SJCRH30 (cell line): ENCODE data around the gene RALGPS1. TPM values are rescaled to one million over a fixed set of nuclear protein-coding genes. Genes with fewer than 3 reads are reported as not detected.

Source experiments
- DNase-seq, 2 experiments: peaks; one replicate each; pipeline ENCODE4 v3.0.0-alpha.2; 2015 to 2020
- H3K27ac ChIP-seq: fragments of 250-450 bp; sonication (Bioruptor Pico); 2 replicates; pipeline ENCODE4 v1.5.1; 2020; ENCODE audit warnings: mild to moderate bottlenecking, moderate library complexity
- H3K27me3 ChIP-seq: fragments of 250-450 bp; sonication (Bioruptor Pico); 2 replicates; pipeline ENCODE4 v1.5.1; 2020; ENCODE audit warnings: mild to moderate bottlenecking, moderate library complexity
- H3K36me3 ChIP-seq: fragments of 250-450 bp; sonication (Bioruptor Pico); 2 replicates; pipeline ENCODE4 v1.5.1; 2020; ENCODE audit warnings: mild to moderate bottlenecking, moderate library complexity
- H3K4me1 ChIP-seq: fragments of 250-450 bp; sonication (Bioruptor Pico); 2 replicates; pipeline ENCODE4 v1.5.1; 2020; ENCODE audit warnings: mild to moderate bottlenecking, moderate library complexity
- H3K4me3 ChIP-seq: fragments of 250-450 bp; sonication (Bioruptor Pico); 2 replicates; pipeline ENCODE4 v1.5.1; 2020; ENCODE audit warnings: mild to moderate bottlenecking, moderate library complexity
- H3K9me3 ChIP-seq: fragments of 250-450 bp; sonication (Bioruptor Pico); replicated peaks from 2 replicates; pipeline ENCODE4 v1.5.1; 2020; ENCODE audit warnings: mild to moderate bottlenecking, moderate library complexity
- total RNA-seq: library from RNA; depleted of rRNA; stranded (reverse); fragments of >200 nt; shearing (Covaris generic); gene quantifications from 2 replicates; pipeline ENCODE4 v1.2.3, GENCODE V29; 2014

The RALGPS1 gene
- total RNA-seq, 1 experiment from 2014 or later, result 1.8 TPM

DNA sequence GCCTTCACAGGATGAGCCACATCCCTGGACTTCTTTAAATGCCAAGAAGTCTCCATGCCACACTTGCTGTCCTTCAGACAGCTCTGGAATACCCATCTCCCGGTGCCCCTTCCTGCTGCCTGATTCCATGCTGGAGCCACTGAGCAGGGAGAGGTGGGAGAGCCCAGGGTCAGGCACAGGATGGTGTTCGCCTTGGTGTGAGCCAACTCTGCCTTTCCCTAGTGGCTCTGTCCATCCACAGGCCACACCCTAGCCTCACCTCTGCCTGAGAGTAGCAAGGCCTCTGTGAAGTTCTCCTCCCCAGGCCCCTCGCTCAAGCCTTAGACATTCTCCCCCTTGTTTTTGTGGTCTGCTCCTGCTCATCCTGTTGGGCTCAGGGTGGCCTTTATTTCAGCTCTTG, 262.0 kb downstream of the RALGPS1 start:
- H3K36me3 ChIP-seq, result no peaks in the 10 kb centered on the region
- no peaks in the 10 kb centered on the region for H3K4me1 ChIP-seq
- H3K27me3 ChIP-seq, result no peaks in the 10 kb centered on the region
- H3K4me3 ChIP-seq, result no peak overlapping the region
- peak in 1 of 2 experiments; percentile 2 for DNase-seq
- H3K27ac ChIP-seq, result no peak overlapping the region
- no peaks in the 10 kb centered on the region for H3K9me3 ChIP-seq

DNA sequence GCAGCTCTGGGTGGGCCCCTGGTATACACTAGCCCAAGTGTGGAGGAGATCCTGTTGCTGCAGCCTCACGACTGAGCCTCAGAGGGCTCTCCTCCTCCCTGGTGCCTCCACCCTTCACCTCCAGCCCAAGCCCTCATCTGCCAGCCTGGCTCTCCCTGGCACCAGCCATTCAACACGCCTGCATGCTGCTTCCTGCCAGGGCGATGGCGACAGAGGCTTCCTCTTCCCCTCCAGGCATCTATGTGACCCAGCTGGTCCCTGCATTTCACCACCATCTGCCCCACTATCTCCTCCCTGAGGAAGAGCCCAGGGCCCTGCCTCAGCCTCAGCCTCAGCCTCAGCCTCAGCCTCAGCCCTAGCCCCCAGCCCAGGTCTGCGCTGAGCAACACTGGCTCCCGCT, 262.6 kb downstream of the RALGPS1 start:
- H3K36me3 ChIP-seq, result no peaks in the 10 kb centered on the region
- H3K27me3 ChIP-seq, result no peaks in the 10 kb centered on the region
- no peaks in the 10 kb centered on the region for H3K4me1 ChIP-seq
- no peak overlapping the region for H3K27ac ChIP-seq
- no peaks in the 10 kb centered on the region for H3K9me3 ChIP-seq
- H3K4me3 ChIP-seq, result no peak overlapping the region
- no peak for DNase-seq

GRCh38 chr9:127177665-127178265, 263.2 kb downstream of the RALGPS1 start:
- Histone ChIP-seq H3K4me3 (no peak overlapping the region), H3K27ac (no peak overlapping the region), H3K4me1 (no peaks in the 10 kb centered on the region), H3K9me3 (no peaks in the 10 kb centered on the region), H3K36me3 (no peaks in the 10 kb centered on the region), H3K27me3 (no peaks in the 10 kb centered on the region)
- DNase-seq, result no peak

DNA sequence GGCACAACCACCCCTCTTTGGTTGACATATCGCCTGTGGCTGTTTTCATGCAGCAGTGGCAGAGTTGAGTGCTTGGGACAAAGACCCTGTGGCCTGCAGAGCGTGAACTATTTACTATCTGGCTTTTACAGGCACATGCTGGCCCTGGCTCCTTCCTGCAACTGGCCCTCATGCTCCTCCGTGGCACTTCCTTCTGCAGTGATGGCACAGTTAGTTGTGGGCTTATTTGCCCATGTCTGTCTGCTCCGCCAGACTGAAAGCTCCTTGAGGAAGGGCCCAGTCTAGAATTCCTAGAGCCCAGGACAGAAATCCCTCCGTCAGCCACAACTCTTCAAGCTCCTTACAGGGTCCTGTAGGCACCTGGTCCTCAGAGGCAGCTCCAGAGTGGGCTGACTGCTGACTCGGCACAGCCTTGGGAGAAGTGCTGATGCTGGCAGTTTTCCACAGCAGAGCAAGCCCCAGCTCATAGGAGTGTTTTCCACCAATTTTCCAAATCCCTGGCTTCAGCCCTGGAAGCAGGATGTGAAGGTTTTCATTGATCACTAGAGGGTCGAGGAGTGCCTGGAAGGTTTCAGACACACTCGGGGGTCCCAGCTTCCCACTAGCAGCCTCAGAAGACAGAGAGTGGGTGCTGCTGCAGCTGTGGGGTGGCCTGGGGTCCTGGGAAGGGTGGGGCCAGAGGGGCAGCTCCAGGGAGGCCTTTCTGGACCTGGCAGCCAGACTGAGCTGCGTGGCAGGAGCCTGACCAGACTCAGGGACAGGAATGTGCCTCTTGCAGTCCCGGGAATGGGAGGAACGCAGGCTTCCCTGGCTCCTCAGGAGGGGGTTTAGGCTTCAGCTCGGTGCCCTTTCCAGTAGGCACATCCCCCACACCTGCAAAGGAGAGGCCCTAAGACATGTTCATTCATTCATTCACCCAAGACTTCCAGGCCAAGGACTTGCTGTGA, 264.4 kb downstream of the RALGPS1 start:
- no peak overlapping the region for H3K27ac ChIP-seq
- H3K4me3 ChIP-seq, result no peak overlapping the region
- no peak for DNase-seq
- H3K27me3 ChIP-seq, result no peaks in the 10 kb centered on the region
- no peaks in the 10 kb centered on the region for H3K4me1 ChIP-seq
- no peaks in the 10 kb centered on the region for H3K9me3 ChIP-seq
- no peaks in the 10 kb centered on the region for H3K36me3 ChIP-seq

DNA sequence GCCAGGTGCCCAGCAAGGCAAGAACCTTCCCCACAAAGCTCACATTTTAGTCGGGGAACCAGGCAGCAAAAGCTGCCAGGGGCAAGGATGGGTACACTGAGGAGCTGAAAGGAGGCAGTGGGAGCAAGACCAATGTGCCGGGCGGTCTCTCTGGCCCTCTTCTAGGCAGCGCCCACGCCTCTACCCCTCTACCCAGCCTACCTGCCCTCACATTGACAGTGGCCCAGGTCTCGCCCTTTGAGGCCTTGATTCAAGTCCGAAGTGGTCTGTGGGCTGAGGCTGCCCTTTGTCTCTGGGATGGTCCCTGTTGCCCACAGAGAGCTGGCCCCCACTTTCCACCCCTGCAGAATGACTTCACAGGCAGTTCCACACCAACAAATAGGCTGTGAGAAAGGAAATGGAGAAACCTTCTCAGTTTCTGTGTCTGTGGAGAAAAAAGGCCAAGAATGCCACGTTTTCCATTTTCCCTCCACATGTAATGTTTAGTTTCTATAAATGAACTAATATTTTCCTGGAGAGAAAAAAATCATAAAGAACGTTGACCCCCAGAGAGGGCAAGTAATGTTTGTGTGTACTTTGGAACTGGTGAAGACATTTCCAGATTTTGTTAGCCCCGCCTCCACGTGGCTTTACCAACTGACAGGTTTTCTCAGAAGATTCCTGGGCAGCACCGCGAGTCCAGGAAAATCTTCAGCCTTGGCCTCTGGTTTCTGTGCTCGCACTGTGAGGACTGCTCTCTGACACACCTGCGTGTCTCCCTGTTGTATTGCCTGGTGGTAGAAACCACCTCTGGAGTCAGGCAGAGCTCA, 265.3 kb downstream of the RALGPS1 start:
- H3K9me3 ChIP-seq, result no peaks in the 10 kb centered on the region
- H3K4me3 ChIP-seq, result no peak overlapping the region
- no peaks in the 10 kb centered on the region for H3K4me1 ChIP-seq
- no peaks in the 10 kb centered on the region for H3K27me3 ChIP-seq
- H3K27ac ChIP-seq, result no peak overlapping the region
- H3K36me3 ChIP-seq, result no peaks in the 10 kb centered on the region
- no peak for DNase-seq

GRCh38 chr9:127180457-127181314, 266.1 kb downstream of the RALGPS1 start:
- Histone ChIP-seq H3K27me3 (no peaks in the 10 kb centered on the region), H3K36me3 (no peaks in the 10 kb centered on the region), H3K4me1 (peaks cover 4% of the 10 kb centered on the region), H3K9me3 (no peaks in the 10 kb centered on the region), H3K27ac (no peak overlapping the region), H3K4me3 (no peak overlapping the region)
- no peak for DNase-seq

DNA sequence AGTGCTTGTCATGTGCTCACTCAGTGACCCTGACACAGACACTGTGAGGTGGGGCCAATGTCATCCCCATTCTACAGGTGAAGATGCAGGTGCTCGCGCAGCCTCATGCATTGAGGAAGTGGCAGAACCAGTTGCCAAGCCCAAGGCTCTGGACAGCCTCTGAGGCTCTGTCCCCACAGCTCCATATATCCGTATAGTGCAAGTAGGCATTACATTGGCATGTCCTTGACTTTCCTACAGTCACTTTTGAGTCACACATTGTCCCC, 266.7 kb downstream of the RALGPS1 start:
- DNase-seq, result no peak
- Histone ChIP-seq H3K4me3 (no peak overlapping the region), H3K9me3 (no peaks in the 10 kb centered on the region), H3K27ac (no peak overlapping the region), H3K27me3 (no peaks in the 10 kb centered on the region), H3K36me3 (no peaks in the 10 kb centered on the region), H3K4me1 (peaks cover 9% of the 10 kb centered on the region)

GRCh38 chr9:127181595-127182190, 267.1 kb downstream of the RALGPS1 start:
- Histone ChIP-seq H3K36me3 (no peaks in the 10 kb centered on the region), H3K4me3 (no peak overlapping the region), H3K27me3 (no peaks in the 10 kb centered on the region), H3K27ac (no peak overlapping the region), H3K4me1 (peaks cover 14% of the 10 kb centered on the region), H3K9me3 (no peaks in the 10 kb centered on the region)
- no peak for DNase-seq

DNA sequence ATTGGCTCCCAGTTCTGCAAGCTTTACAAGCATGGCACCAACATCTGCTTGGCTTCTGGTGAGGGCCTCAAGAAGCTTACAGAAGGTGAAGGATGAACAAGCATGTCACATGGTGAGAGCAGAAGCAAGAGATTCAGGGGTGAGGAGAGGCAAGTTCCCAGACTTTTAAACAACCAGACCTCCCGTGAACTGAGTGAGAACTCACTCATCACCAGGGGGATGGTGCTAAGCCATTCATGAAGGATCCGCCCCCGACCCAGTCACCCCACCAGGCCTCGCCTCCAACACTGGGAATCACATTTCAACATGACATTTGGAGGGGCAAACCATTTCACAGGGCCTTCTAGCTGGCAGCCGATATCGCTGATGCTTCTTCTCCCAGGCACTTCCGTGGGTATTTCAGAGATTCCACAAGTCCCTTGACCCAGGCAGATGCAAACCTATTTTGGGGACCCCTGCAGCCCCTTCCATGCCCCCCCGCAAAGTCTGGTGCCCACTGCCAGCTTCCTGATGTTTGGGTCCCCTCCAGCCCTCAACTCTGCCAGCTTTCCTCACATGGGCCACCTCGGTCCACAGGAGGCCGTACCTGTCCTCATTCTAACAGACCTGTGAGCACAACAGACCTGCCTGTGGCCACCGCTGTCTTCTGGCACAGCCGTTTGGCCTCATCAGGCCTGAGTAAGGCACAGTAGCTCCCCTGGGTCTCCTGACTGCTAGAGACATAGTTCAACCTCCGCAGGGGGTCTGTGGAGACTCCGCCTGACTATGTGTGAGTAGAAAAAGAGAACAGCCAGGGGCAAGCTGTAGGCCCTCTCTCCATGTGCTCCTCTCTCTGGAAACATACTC, 268.5 kb downstream of the RALGPS1 start:
- no peak for DNase-seq
- Histone ChIP-seq H3K4me3 (no peak overlapping the region), H3K36me3 (no peaks in the 10 kb centered on the region), H3K27me3 (no peaks in the 10 kb centered on the region), H3K27ac (no peak overlapping the region), H3K4me1 (peaks cover 26% of the 10 kb centered on the region), H3K9me3 (no peaks in the 10 kb centered on the region)

GRCh38 chr9:127183814-127184582, 269.4 kb downstream of the RALGPS1 start:
- H3K9me3 ChIP-seq, result no peaks in the 10 kb centered on the region
- no peak overlapping the region for H3K4me3 ChIP-seq
- no peaks in the 10 kb centered on the region for H3K27me3 ChIP-seq
- DNase-seq, result no peak
- peaks cover 29% of the 10 kb centered on the region for H3K4me1 ChIP-seq
- H3K27ac ChIP-seq, result no peak overlapping the region
- H3K36me3 ChIP-seq, result no peaks in the 10 kb centered on the region

DNA sequence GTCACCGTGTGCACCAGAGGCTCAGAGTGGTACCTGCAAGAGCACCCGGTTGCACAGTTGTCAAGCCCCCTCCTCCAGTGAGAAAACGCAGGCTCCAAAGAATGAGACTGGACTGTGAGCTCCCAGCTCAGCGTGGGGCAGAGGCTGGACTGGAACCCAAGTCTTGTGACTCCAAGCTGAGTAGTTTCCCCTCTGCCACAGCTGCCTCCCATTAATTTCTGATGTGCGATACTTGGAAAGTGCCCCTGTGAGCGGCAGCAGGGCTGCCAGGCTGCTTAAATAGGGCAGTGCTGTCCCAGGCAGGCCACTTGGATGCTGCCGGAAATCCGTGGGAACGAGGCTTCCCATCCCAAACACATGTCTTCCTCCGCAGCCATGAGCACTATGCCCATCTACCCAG, 270.1 kb downstream of the RALGPS1 start:
- no peaks in the 10 kb centered on the region for H3K36me3 ChIP-seq
- H3K4me3 ChIP-seq, result no peak overlapping the region
- H3K4me1 ChIP-seq, result peaks cover 29% of the 10 kb centered on the region
- no peak for DNase-seq
- H3K27ac ChIP-seq, result no peak overlapping the region
- H3K27me3 ChIP-seq, result no peaks in the 10 kb centered on the region
- no peaks in the 10 kb centered on the region for H3K9me3 ChIP-seq

DNA sequence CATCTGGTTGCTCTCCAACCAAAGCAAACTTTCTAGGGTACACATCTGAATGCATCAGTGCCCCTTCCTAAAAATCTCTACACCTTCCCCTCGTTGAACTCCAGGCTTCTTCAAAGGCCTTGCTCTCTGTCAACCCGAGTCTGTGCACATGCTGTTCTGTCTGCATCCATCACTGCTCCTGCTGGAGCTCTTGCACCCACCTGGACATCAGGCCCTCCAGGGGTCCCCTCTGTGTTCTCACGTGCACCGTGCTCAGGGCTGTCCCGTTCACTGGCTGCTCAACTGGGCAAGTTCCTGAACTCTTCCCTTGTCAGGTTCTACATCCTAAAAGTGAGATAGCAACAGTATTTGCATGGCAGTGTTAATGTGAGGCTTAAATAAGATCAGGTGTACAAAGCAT, 270.6 kb downstream of the RALGPS1 start:
- Histone ChIP-seq H3K4me1 (peaks cover 29% of the 10 kb centered on the region), H3K4me3 (no peak overlapping the region), H3K9me3 (no peaks in the 10 kb centered on the region), H3K36me3 (no peaks in the 10 kb centered on the region), H3K27ac (no peak overlapping the region), H3K27me3 (no peaks in the 10 kb centered on the region)
- no peak for DNase-seq
